GM12878 (cell line): ENCODE data around the gene TYW5. TPM values are rescaled to one million over a fixed set of nuclear protein-coding genes. Genes with fewer than 3 reads are reported as not detected.

Experiments
- ATAC-seq: fragments of 200-7000 bp; cut with Tn5 transposase; 3 replicates; pipeline ENCODE4 v1.9.1; 2020; ENCODE audit warnings: mild to moderate bottlenecking, moderate library complexity
- BruUV-seq: library from RNA; stranded (reverse); fragments of 400-500 nt; replicated peaks from 2 replicates; lab custom pipeline; 2021; lab: Mats Ljungman, UMichigan
- CTCF ChIA-PET: fragments of 300-600 bp; sonication (Branson Sonifier 250); formaldehyde crosslinking; extraction: SDS; loops from one replicate; lab custom pipeline; 2021; ENCODE audit warnings: inconsistent platforms; lab: Yijun Ruan, JAX
- POLR2A ChIA-PET: fragments of 350-600 bp; formaldehyde crosslinking; extraction: SDS; loops from one replicate; lab custom pipeline; 2021; ENCODE audit warnings: inconsistent platforms; lab: Charles Lee
- RAD21 ChIA-PET: fragments of 300-600 bp; sonication (Branson Sonifier 250); formaldehyde crosslinking; loops from one replicate; lab custom pipeline; 2023; ENCODE audit warnings: antibody characterized with exemption; ENCODE audit not compliant: unreplicated experiment; lab: Charles Lee
- SMC1A ChIA-PET: fragments of 300-600 bp; sonication (Branson Sonifier 250); formaldehyde crosslinking; loops from one replicate; lab custom pipeline; 2023; ENCODE audit not compliant: unreplicated experiment, uncharacterized antibody; lab: Charles Lee
- DNase-seq: peaks from one replicate; pipeline ENCODE4 v3.0.0-alpha.2; 2011; ENCODE audit warnings: low read depth, low spot score
- FAIRE-seq: peaks from 3 replicates; lab custom pipeline; 2011; peaks lifted over from hg19 to GRCh38; lab: Jason Lieb, UNC
- H2AFZ ChIP-seq: 2 replicates; pipeline ENCODE4 v1.6.0; 2011; ENCODE audit warnings: low read depth, low read length, control low read depth; ENCODE audit not compliant: control insufficient read depth
- H3K27ac ChIP-seq: 2 replicates; pipeline ENCODE4 v1.5.1; 2011; ENCODE audit warnings: control low read depth; ENCODE audit not compliant: control insufficient read depth, insufficient read depth
- H3K27me3 ChIP-seq, 2 experiments: replicated peaks in 1 of 2; 2 replicates each; pipeline versions ENCODE4 v1.6.0 to v1.6.1; 2011; ENCODE audit warnings: low read length in 1 of 2; ENCODE audit not compliant: control insufficient read depth in 2 of 2, insufficient read depth in 2 of 2
- H3K36me3 ChIP-seq, 2 experiments: 2 replicates each; pipeline ENCODE4 v1.5.1; 2011; ENCODE audit warnings: low read length in 1 of 2; ENCODE audit not compliant: control insufficient read depth in 2 of 2, insufficient read depth in 2 of 2
- H3K4me1 ChIP-seq: 2 replicates; pipeline ENCODE4 v1.6.1; 2011; ENCODE audit warnings: mild to moderate bottlenecking, low read length, moderate library complexity, mixed read lengths; ENCODE audit not compliant: control insufficient read depth, insufficient read depth
- H3K4me2 ChIP-seq: 2 replicates; pipeline ENCODE4 v1.6.0; 2011; ENCODE audit warnings: control low read depth; ENCODE audit not compliant: control insufficient read depth, insufficient read depth
- H3K4me3 ChIP-seq: fragments of 200-600 bp; sonication (generic); 2 replicates; pipeline ENCODE4 v1.5.1; 2016
- H3K79me2 ChIP-seq: 2 replicates; pipeline ENCODE4 v1.6.0; 2011; ENCODE audit warnings: low read length; ENCODE audit not compliant: control insufficient read depth, insufficient read depth
- H3K9ac ChIP-seq: 2 replicates; pipeline ENCODE4 v1.8.0; 2011; ENCODE audit warnings: low read length, control low read depth, mixed read lengths; ENCODE audit not compliant: control insufficient read depth, insufficient read depth
- H3K9me3 ChIP-seq: replicated peaks from 3 replicates; pipeline ENCODE4 v1.5.1; 2011; ENCODE audit warnings: mild to moderate bottlenecking, low read length; ENCODE audit not compliant: control insufficient read depth, insufficient read depth
- H4K20me1 ChIP-seq: 2 replicates; pipeline ENCODE4 v1.6.0; 2011; ENCODE audit not compliant: control insufficient read depth, insufficient read depth
- EZH2 ChIP-seq: IDR thresholded peaks from 2 replicates; pipeline ENCODE4 v1.6.1; 2012; ENCODE audit warnings: low read depth, mild to moderate bottlenecking, control low read depth, inconsistent platforms, low read length, borderline replicate concordance; ENCODE audit not compliant: control insufficient read depth
- PAX8 ChIP-seq: fragments of 450-650 bp; IDR thresholded peaks from 2 replicates; pipeline ENCODE4 v1.6.1; 2017; ENCODE audit warnings: mild to moderate bottlenecking, moderate library complexity
- ZNF207 ChIP-seq: fragments of 450-650 bp; IDR thresholded peaks from 2 replicates; pipeline ENCODE4 v1.6.1; 2014; ENCODE audit warnings: antibody characterized with exemption, mild to moderate bottlenecking, borderline replicate concordance
- WGBS: methylation state at CpG from one replicate; pipeline ENCODE4 v1.1.6; 2016; ENCODE audit warnings: low lambda C conversion rate; ENCODE audit not compliant: insufficient replicate concordance, insufficient coverage; ENCODE audit errors: missing lambda C conversion rate; 5-methylcytosine and 5-hydroxymethylcytosine counted together
- in situ Hi-C: fragments of 300-500 bp; cut with MboI; formaldehyde crosslinking; loops from 9 replicates; pipeline ENCODE4 v1.14.3; 2018; ENCODE audit warnings: mixed read lengths
- intact Hi-C: fragments of 100-400 bp; cut with micrococcal nuclease; formaldehyde crosslinking; loops from one replicate; pipeline ENCODE4 v1.14.2; 2022; ENCODE audit not compliant: unreplicated experiment
- polyA plus RNA-seq, 11 experiments: library from polyadenylated mRNA; depleted of rRNA in 4 of 11; unstranded in 6 of 11; stranded (reverse) in 5 of 11; fragments of >200 nt; fragmentation: Nextera tagmentation in 4 of 11; fragmentation: Illumina TruSeq in 1 of 11; extraction: Ambion mirVana in 4 of 11; extraction: Trizol in 1 of 11; gene quantifications; 1 replicate in 1 of 11; 2 replicates in 10 of 11; pipeline versions ENCODE4 v1.2.1 to v1.2.3, GENCODE V29; 2011 to 2016; ENCODE audit warnings: inconsistent platforms in 2 of 11, missing spikeins in 2 of 11, low read depth in 1 of 11
- total RNA-seq, 4 experiments: library from RNA; depleted of rRNA in 3 of 4; stranded (reverse); fragments of >200 nt in 3 of 4; fragmentation: Illumina TruSeq in 1 of 4; extraction: Trizol in 1 of 4; gene quantifications; 2 replicates each; pipeline versions ENCODE4 v1.2.1 to v1.2.3, GENCODE V29; 2013 to 2021
- TF ChIP-seq, protein P1 (sequence below): fragments of 450-650 bp; IDR thresholded peaks from 2 replicates; pipeline ENCODE4 v1.6.1; 2017; ENCODE audit warnings: antibody characterized with exemption, mild to moderate bottlenecking, moderate library complexity
- TF ChIP-seq, protein P2 (sequence below): fragments of 450-650 bp; IDR thresholded peaks from 2 replicates; pipeline ENCODE4 v1.6.1; 2017; ENCODE audit warnings: low read depth, mild to moderate bottlenecking, moderate library complexity

TYW5 gene
- total and polyA plus RNA-seq, 10 of the 15 experiments (the other 5 are each of a cell fraction or from before 2014, with no cell fraction given): 4.6 to 11.8 (median 7.4) TPM

DNA sequence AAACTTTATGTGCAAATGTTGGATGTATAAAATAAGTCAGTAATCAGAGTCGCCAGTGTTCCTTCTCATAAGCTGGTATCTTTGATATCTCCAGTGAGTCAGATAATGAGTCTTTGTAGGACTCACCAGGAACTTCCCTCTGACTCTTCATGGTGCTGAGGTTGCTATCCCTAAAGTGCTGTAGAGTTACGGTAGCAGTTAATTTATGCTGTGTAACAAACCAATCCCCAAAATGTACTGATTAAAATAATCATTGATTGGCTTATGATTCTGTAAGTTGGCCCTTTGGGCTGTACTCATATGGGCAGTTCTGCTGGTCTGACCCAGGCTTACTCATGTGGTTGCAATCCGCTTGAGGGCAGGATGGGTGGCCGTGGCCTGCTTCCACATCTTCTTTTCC, 43.9 kb upstream of the TYW5 start (continued):
- no peak for TF ChIP-seq EZH2

DNA sequence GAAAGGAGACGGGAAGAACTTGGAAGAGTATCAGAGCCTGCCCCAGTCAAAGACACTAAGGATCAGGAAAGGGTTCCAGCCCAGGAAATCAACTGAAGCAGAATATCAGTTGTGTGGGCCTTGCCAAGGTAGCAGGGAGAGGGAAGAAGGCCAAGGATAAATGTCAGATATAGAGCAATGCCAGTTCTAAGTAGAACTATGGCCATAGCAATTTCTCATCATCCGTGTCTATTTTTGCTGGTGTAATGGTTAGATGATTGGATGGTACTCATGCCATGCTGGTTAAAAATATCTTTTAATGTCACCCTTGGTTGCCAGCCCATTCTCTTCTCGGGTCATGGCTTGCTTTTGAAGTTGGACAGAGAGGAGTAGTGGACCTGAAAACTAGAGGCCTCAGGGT, 42.0 kb upstream of the TYW5 start:
- intact Hi-C loops: no loop called here
- ATAC-seq: no peak
- RAD21 ChIA-PET: no interaction called here
- Histone ChIP-seq H3K9me3 (no peaks in the 10 kb centered on the region), H3K79me2 (no peaks in the 10 kb centered on the region), H3K9ac (no peak overlapping the region), H3K4me2 (no peak overlapping the region), H3K36me3 (no peaks in the 10 kb centered on the region), H3K4me3 (no peak overlapping the region), H3K4me1 (no peaks in the 10 kb centered on the region), H3K27me3 (no peaks in the 10 kb centered on the region; a peak in 1 of 4 replicates), H2AFZ (no peak overlapping the region), H4K20me1 (no peaks in the 10 kb centered on the region), H3K27ac (no peak overlapping the region)
- no TSS peak for BruUV-seq
- WGBS: 36% methylated on average over 3 of the region's 3 CpGs
- DNase-seq: no peak
- FAIRE-seq: no peak
- no peak for TF ChIP-seq PAX8
- TF ChIP-seq, protein P1, sequence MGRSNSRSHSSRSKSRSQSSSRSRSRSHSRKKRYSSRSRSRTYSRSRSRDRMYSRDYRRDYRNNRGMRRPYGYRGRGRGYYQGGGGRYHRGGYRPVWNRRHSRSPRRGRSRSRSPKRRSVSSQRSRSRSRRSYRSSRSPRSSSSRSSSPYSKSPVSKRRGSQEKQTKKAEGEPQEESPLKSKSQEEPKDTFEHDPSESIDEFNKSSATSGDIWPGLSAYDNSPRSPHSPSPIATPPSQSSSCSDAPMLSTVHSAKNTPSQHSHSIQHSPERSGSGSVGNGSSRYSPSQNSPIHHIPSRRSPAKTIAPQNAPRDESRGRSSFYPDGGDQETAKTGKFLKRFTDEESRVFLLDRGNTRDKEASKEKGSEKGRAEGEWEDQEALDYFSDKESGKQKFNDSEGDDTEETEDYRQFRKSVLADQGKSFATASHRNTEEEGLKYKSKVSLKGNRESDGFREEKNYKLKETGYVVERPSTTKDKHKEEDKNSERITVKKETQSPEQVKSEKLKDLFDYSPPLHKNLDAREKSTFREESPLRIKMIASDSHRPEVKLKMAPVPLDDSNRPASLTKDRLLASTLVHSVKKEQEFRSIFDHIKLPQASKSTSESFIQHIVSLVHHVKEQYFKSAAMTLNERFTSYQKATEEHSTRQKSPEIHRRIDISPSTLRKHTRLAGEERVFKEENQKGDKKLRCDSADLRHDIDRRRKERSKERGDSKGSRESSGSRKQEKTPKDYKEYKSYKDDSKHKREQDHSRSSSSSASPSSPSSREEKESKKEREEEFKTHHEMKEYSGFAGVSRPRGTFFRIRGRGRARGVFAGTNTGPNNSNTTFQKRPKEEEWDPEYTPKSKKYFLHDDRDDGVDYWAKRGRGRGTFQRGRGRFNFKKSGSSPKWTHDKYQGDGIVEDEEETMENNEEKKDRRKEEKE: no peak
- TF ChIP-seq, protein P2, sequence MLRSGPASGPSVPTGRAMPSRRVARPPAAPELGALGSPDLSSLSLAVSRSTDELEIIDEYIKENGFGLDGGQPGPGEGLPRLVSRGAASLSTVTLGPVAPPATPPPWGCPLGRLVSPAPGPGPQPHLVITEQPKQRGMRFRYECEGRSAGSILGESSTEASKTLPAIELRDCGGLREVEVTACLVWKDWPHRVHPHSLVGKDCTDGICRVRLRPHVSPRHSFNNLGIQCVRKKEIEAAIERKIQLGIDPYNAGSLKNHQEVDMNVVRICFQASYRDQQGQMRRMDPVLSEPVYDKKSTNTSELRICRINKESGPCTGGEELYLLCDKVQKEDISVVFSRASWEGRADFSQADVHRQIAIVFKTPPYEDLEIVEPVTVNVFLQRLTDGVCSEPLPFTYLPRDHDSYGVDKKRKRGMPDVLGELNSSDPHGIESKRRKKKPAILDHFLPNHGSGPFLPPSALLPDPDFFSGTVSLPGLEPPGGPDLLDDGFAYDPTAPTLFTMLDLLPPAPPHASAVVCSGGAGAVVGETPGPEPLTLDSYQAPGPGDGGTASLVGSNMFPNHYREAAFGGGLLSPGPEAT: no peak
- TF ChIP-seq ZNF207: no peak
- SMC1A ChIA-PET: interaction anchor here (0.6 kb wide), 1 partner anchor 528 kb away, joined by 3 read pairs; the partner anchor contains the start of gene SGO2
- POLR2A ChIA-PET: no interaction called here
- CTCF ChIA-PET: no interaction called here
- in situ Hi-C loops: no loop called here
